PC-9 (cell line): ENCODE data around the gene STRC. TPM values are rescaled to one million over a fixed set of nuclear protein-coding genes. Genes with fewer than 3 reads are reported as not detected.
"Not testable (repeated sequence)": the region's sequence is repeated elsewhere in the genome, so short reads cannot be mapped to it uniquely, and the experiment has no call there.

Experiments used
- BruUV-seq: library from RNA; stranded (reverse); fragments of 400-500 nt; replicated peaks from 2 replicates; lab custom pipeline; 2021; lab: Mats Ljungman, UMichigan
- CTCF ChIA-PET: fragments of 300-600 bp; sonication (Branson Sonifier 250); formaldehyde crosslinking; loops from one replicate; lab custom pipeline; 2022; ENCODE audit warnings: antibody characterized with exemption; lab: Charles Lee
- POLR2A ChIA-PET: fragments of 300-600 bp; sonication (Branson Sonifier 250); formaldehyde crosslinking; loops from one replicate; lab custom pipeline; 2022; ENCODE audit warnings: antibody characterized with exemption; ENCODE audit not compliant: unreplicated experiment; lab: Charles Lee
- DNase-seq, 2 experiments: peaks; one replicate each; pipeline versions ENCODE4 v3.0.0 to v3.0.0-alpha.2; 2015 to 2022; ENCODE audit warnings: mixed read lengths in 1 of 2
- H2AFZ ChIP-seq: fragments of 200-600 bp; sonication (generic); 2 replicates; pipeline ENCODE4 v1.8.1; 2017; ENCODE audit warnings: antibody characterized with exemption
- H3F3A ChIP-seq: fragments of 200-600 bp; sonication (generic); 2 replicates; pipeline ENCODE4 v1.8.1; 2017; ENCODE audit warnings: antibody characterized with exemption, mild to moderate bottlenecking, low read depth; ENCODE audit not compliant: insufficient read depth
- H3K27ac ChIP-seq: fragments of 200-600 bp; sonication (generic); 2 replicates; pipeline ENCODE4 v1.6.1; 2016; ENCODE audit warnings: mixed run types
- H3K27me3 ChIP-seq: fragments of 200-600 bp; sonication (generic); 2 replicates; pipeline ENCODE4 v1.6.1; 2016; ENCODE audit warnings: low read depth, mixed run types; ENCODE audit not compliant: insufficient read depth
- H3K36me3 ChIP-seq: fragments of 200-600 bp; sonication (generic); 2 replicates; pipeline ENCODE4 v1.6.1; 2016; ENCODE audit warnings: low read depth, mixed run types
- H3K4me1 ChIP-seq: fragments of 200-600 bp; sonication (generic); replicated peaks from 2 replicates; pipeline ENCODE4 v1.6.1; 2016; ENCODE audit warnings: mixed run types; ENCODE audit not compliant: insufficient read depth
- H3K4me2 ChIP-seq: fragments of 200-600 bp; sonication (generic); 2 replicates; pipeline ENCODE4 v1.6.1; 2017; ENCODE audit warnings: mixed run types
- H3K4me3 ChIP-seq: fragments of 200-600 bp; sonication (generic); 2 replicates; pipeline ENCODE4 v1.6.1; 2016; ENCODE audit warnings: mixed run types
- H3K79me2 ChIP-seq: fragments of 200-600 bp; sonication (generic); 2 replicates; pipeline ENCODE4 v1.6.1; 2017; ENCODE audit warnings: low read depth, mixed run types
- H3K9me2 ChIP-seq: fragments of 200-600 bp; sonication (generic); 2 replicates; pipeline ENCODE4 v1.8.1; 2017; ENCODE audit warnings: mild to moderate bottlenecking; ENCODE audit not compliant: insufficient read depth
- H3K9me3 ChIP-seq: fragments of 200-600 bp; sonication (generic); 2 replicates; pipeline ENCODE4 v1.8.1; 2016; ENCODE audit warnings: low read depth; ENCODE audit not compliant: insufficient read depth
- H4K20me1 ChIP-seq: fragments of 200-600 bp; sonication (generic); 2 replicates; pipeline ENCODE4 v1.8.1; 2017; ENCODE audit not compliant: insufficient read depth
- EZH2 ChIP-seq: fragments of 200-600 bp; sonication (generic); IDR thresholded peaks from 2 replicates; pipeline ENCODE4 v1.8.0; 2017; ENCODE audit warnings: antibody characterized with exemption, low read depth
- intact Hi-C: fragments of 100-400 bp; cut with micrococcal nuclease; formaldehyde crosslinking; loops from one replicate; pipeline ENCODE4 v1.10.0; 2022; ENCODE audit not compliant: unreplicated experiment
- total RNA-seq: library from RNA; stranded (reverse); gene quantifications from 2 replicates; pipeline ENCODE4 v1.2.3, GENCODE V29; 2021
- TF ChIP-seq, protein P1 (sequence below): fragments of 200-600 bp; sonication (generic); conservative IDR thresholded peaks from 2 replicates; pipeline ENCODE4 v1.6.1; 2017; ENCODE audit warnings: mixed run types, antibody characterized with exemption, mild to moderate bottlenecking, moderate library complexity

Gene STRC
- total RNA-seq, 1 experiment from 2014 or later, result 0.59 TPM

DNA sequence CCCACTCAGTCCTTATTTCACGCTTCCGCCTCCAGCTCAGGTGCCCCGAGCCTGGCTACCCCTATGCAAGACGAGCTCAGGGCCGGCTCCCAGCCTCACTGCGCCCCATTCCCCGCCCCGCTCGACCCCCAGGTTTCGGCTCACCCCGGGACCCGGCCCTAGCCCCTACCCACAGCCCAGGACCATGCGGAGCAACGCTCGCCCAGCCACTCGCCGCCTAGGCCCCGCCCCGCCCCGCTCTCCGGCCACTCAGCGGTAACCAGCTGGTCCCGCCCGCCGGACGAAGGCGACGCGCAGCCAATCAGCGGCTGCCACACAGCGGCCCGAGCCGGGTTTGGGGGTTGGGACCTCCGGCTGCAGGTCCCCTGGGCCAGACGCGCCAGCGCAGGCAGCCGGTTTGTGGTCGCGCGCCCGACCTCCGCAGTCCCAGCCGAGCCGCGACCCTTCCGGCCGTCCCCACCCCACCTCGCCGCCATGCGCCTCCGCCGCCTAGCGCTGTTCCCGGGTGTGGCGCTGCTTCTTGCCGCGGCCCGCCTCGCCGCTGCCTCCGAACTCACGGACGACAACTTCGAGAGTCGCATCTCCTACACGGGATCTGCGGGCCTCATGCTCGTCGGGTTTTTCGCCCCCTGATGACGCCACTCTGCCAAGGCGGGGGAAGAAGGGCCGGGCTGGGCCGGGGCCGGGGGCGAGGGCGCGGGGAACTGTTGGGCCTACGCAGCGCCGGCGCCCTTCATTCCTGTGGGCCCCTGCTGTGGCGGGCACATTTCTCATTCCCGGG, 30.2 kb upstream of the STRC start, which contains the start of gene CATSPER2:
CATSPER2 (minus strand) TSS at position 196 of the 781 bp plus-strand sequence. CDS start 783 bp downstream, outside the sequence.
- DNase-seq, result no peak
- no peak within 1 kb of the TSS for H3K27ac ChIP-seq
- no peaks in the 10 kb centered on the region for H3K27me3 ChIP-seq
- ChIA-PET CTCF (no interaction called here), POLR2A (no interaction called here)
- no peak within 1 kb of the TSS for H3K4me2 ChIP-seq
- no peaks in the 10 kb centered on the region for H3K9me2 ChIP-seq
- intact Hi-C loops, result no loop called here
- H3K36me3 ChIP-seq, result no peaks in the 10 kb centered on the region
- H3K4me3 ChIP-seq, result no peak within 1 kb of the TSS
- BruUV-seq, result no TSS peak
- H3K79me2 ChIP-seq, result no peaks in the 10 kb centered on the region
- no peak within 1 kb of the TSS for H2AFZ ChIP-seq
- TF ChIP-seq EZH2, result no peak
- TF ChIP-seq, protein P1, sequence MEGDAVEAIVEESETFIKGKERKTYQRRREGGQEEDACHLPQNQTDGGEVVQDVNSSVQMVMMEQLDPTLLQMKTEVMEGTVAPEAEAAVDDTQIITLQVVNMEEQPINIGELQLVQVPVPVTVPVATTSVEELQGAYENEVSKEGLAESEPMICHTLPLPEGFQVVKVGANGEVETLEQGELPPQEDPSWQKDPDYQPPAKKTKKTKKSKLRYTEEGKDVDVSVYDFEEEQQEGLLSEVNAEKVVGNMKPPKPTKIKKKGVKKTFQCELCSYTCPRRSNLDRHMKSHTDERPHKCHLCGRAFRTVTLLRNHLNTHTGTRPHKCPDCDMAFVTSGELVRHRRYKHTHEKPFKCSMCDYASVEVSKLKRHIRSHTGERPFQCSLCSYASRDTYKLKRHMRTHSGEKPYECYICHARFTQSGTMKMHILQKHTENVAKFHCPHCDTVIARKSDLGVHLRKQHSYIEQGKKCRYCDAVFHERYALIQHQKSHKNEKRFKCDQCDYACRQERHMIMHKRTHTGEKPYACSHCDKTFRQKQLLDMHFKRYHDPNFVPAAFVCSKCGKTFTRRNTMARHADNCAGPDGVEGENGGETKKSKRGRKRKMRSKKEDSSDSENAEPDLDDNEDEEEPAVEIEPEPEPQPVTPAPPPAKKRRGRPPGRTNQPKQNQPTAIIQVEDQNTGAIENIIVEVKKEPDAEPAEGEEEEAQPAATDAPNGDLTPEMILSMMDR, result no peak
- H3K9me3 ChIP-seq, result no peaks in the 10 kb centered on the region
- H3K4me1 ChIP-seq, result no peaks in the 10 kb centered on the region
- H4K20me1 ChIP-seq, result no peaks in the 10 kb centered on the region
- no peaks in the 10 kb centered on the region for H3F3A ChIP-seq

DNA sequence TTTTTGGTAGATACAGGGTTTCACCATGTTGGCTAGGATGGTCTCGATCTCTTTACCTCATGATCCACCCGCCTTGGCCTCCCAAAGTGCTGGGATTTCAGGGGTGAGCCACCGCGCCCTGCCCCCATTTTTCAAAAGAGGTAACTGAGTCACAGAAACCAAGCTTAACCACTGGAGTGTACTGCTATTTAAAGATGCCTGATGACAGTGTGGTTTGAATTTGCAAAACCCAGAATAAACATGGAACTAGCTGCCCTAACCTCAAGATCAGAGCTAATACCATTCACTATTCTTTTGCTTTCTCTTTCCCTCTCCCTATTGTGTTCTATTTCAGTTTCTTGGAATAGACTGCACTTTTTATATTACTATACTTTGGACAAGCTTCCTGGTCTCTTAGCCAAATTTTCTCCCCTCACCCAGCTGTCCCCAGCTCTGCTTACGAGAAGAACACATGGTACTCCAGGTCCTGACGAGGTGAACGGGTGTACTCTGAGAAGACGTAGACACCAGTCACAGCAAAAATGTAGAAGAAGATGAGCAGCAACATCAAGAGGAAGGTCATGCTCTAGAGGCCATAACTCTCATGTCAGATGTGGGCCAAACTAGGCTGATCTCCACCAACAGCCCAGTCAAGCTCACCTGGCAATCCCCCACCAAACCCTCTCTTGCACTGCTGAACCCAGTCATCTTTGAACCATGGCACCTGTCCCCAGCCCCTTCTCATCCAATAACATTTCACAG, 20.0 kb upstream of the STRC start:
- H3K4me2 ChIP-seq, BruUV-seq, H3K79me2 ChIP-seq, CTCF ChIA-PET, H3F3A ChIP-seq, H3K27me3 ChIP-seq, H4K20me1 ChIP-seq, intact Hi-C loops, H3K4me3 ChIP-seq, H3K9me2 ChIP-seq, POLR2A ChIA-PET, DNase-seq, H2AFZ ChIP-seq, H3K36me3 ChIP-seq, H3K27ac ChIP-seq, H3K4me1 ChIP-seq, H3K9me3 ChIP-seq: not testable (repeated sequence)

DNA sequence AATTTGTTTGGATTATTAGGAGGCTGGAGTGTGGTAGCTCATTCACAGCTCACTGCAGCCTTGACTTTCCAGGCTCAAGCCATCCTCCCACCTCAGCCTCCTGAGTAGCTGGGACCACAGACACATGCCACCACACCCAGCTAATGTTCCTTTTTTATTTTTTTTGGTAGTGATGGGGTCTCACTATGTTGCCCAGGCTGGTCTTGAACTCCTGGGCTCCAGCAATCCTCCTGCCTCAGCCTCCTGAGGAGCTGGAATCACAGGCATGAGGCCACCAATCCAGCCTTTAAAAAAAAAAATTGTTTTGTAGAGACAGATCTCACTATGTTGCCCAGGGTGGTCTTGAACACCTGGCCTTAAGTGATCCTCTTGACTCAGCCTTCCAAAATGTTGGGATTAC, 8.3 kb upstream of the STRC start:
- BruUV-seq, H3K9me2 ChIP-seq, H3K27me3 ChIP-seq, H3K79me2 ChIP-seq, H3K9me3 ChIP-seq, H3K4me3 ChIP-seq, intact Hi-C loops, DNase-seq, H3K4me2 ChIP-seq, H2AFZ ChIP-seq, H3K27ac ChIP-seq, H3K36me3 ChIP-seq, POLR2A ChIA-PET, H3F3A ChIP-seq, H4K20me1 ChIP-seq, CTCF ChIA-PET, H3K4me1 ChIP-seq: not testable (repeated sequence)

DNA sequence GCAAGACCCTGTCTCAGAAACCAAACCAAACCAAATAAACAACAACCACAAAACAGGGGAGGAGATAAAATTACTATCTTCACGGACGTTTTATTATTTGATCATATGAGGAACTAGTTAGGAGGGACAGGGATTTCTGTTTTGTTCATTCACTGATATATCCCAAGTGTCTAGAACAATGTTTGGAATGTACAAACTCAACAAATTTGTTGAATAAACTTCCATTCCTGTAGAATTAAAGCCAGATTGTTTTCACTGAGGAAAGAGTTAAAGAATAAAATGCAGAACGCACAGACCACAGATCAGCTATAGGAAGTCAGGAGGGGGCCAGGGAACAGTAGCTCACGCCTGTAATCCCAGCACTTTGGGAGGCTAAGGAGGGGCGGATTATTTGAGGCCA, 6.5 kb upstream of the STRC start:
- Histone ChIP-seq H3K27ac (no peak overlapping the region), H3K4me1 (peaks cover 10% of the 10 kb centered on the region), H4K20me1 (no peaks in the 10 kb centered on the region), H3K9me3 (no peaks in the 10 kb centered on the region), H3K36me3 (no peaks in the 10 kb centered on the region), H3K9me2 (no peaks in the 10 kb centered on the region), H3F3A (no peaks in the 10 kb centered on the region; the same call in 1 of the 2 replicates), H3K79me2 (no peaks in the 10 kb centered on the region), H2AFZ (no peak overlapping the region), H3K27me3 (no peaks in the 10 kb centered on the region), H3K4me3 (no peak overlapping the region), H3K4me2 (no peak overlapping the region)
- ChIA-PET POLR2A (no interaction called here), CTCF (no interaction called here)
- BruUV-seq, result no TSS peak
- intact Hi-C loops, result no loop called here
- TF ChIP-seq, protein P1, result no peak
- TF ChIP-seq EZH2, result no peak
- no peak for DNase-seq

DNA sequence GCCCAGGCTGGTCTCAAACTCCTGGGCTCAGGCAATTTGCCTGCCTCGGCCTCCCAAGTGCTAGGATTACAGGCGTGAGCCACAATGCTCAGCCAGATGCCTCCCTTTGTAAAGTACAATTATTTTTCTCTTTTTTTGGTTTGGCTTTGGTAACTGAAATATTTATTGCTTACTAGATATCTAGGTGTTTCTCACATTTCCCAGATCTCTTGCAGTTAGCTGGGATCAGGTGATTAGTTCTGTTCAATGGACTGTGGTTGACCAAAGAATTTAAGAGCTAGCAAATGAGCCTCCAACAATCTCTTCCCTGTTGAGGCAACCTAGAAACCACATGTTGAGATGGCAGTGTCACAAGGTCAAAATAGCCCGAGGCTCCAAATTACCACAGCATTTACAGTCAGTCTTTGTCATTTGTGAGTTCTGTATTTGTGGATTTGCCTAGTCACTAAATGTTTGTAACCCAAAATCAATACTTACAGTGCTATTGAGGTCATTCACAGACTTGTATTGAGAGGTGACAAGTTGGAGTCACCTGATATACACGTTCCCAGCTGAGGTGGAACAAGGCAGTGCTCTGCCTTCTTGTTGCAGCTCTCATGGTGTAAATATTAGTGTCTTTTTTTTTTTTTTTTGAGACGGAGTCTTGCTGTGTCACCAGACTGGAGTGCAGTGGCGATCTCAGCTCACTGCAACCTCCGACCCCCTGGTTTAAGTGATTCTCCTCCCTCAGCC, 3.6 kb upstream of the STRC start:
- H3K4me1 ChIP-seq, H4K20me1 ChIP-seq, H3K79me2 ChIP-seq, H3K9me2 ChIP-seq, CTCF ChIA-PET, H3K4me3 ChIP-seq, H3K36me3 ChIP-seq, H3K9me3 ChIP-seq, intact Hi-C loops, H3K27me3 ChIP-seq, H3F3A ChIP-seq, POLR2A ChIA-PET, BruUV-seq, H2AFZ ChIP-seq: not testable (repeated sequence)
- peak in 1 of 2 experiments; percentile 82 for DNase-seq
- H3K27ac ChIP-seq, result peak overlapping the region; percentile 42
- peak overlapping the region; percentile 49; the same call in 1 of the 2 replicates for H3K4me2 ChIP-seq
